HG02588 (cell line): ENCODE measurements around the gene BCCIP.

ENCODE experiments used
- ATAC-seq: cut with Tn5 transposase; IDR thresholded peaks from one replicate; pipeline ENCODE4 v1.9.1; 2021; ENCODE audit warnings: mild to moderate bottlenecking, moderate library complexity; ENCODE audit not compliant: unreplicated experiment

The BCCIP gene

GRCh38 chr10:125797424-125797823 is 25.9 kb upstream of the BCCIP start:
- no peak for ATAC-seq

- no peak for ATAC-seq
Measured at GRCh38 chr10:125797994-125798662, 25.2 kb upstream of the BCCIP start.

GRCh38 chr10:125799451-125800182 is 23.7 kb upstream of the BCCIP start:
- no peak for ATAC-seq

- ATAC-seq, result no peak
Measured at GRCh38 chr10:125801574-125801973, 21.8 kb upstream of the BCCIP start.

- no peak for ATAC-seq
Measured at GRCh38 chr10:125802131-125802530, 21.2 kb upstream of the BCCIP start.

GRCh38 chr10:125802739-125803138 is 20.6 kb upstream of the BCCIP start:
- ATAC-seq, result no peak

GRCh38 chr10:125808047-125808446 is 15.3 kb upstream of the BCCIP start:
- no peak for ATAC-seq

- no peak for ATAC-seq
Measured at GRCh38 chr10:125811251-125811650, 12.1 kb upstream of the BCCIP start.

- no peak for ATAC-seq
Measured at GRCh38 chr10:125812128-125812750, 11.1 kb upstream of the BCCIP start.

- ATAC-seq, result no peak
Measured at GRCh38 chr10:125815764-125816163, 7.6 kb upstream of the BCCIP start.

GRCh38 chr10:125816548-125816947 is 6.8 kb upstream of the BCCIP start:
- ATAC-seq, result no peak

- ATAC-seq, result no peak
Measured at GRCh38 chr10:125817337-125817946, 5.9 kb upstream of the BCCIP start.

- ATAC-seq, result peak; percentile 42
Measured at GRCh38 chr10:125820701-125821100, 2.6 kb upstream of the BCCIP start.

GRCh38 chr10:125823663-125824251 is 411 bp downstream of the BCCIP start:
- no peak for ATAC-seq

- ATAC-seq, result no peak
Measured at GRCh38 chr10:125824736-125825135, 1.4 kb downstream of the BCCIP start.

- no peak for ATAC-seq
Measured at GRCh38 chr10:125827133-125827532, 3.8 kb downstream of the BCCIP start.

- no peak for ATAC-seq
Measured at GRCh38 chr10:125828311-125828710, 5.0 kb downstream of the BCCIP start.

GRCh38 chr10:125836746-125837145 is 13.4 kb downstream of the BCCIP start:
- ATAC-seq, result no peak

GRCh38 chr10:125838802-125839575 is 15.6 kb downstream of the BCCIP start:
- ATAC-seq, result no peak

GRCh38 chr10:125840406-125840805 is 17.1 kb downstream of the BCCIP start:
- ATAC-seq, result no peak

GRCh38 chr10:125840955-125841354 is 17.6 kb downstream of the BCCIP start:
- no peak for ATAC-seq
